Lower leg skin (tissue), 3 donors: ENCODE data around the gene NUCKS1.

Experiments
- CTCF ChIP-seq, 3 donors: fragments of 450-650 bp; IDR thresholded peaks; one replicate each; pipeline ENCODE4 v1.5.1; 2016; ENCODE audit warnings: antibody characterized with exemption in 3 of 3, mild to moderate bottlenecking in 3 of 3, moderate library complexity in 2 of 3
- POLR2A ChIP-seq, 2 donors: fragments of 450-650 bp; IDR thresholded peaks; one replicate each; pipeline ENCODE4 v1.6.1; 2016 to 2017; ENCODE audit warnings: antibody characterized with exemption in 2 of 2, mild to moderate bottlenecking in 1 of 2, moderate library complexity in 1 of 2

- TF ChIP-seq CTCF (IDR thresholded peaks at IDR 0.05) (no peak), POLR2A (IDR thresholded peaks at IDR 0.05) (no peak)
These were observed 19.8 kb upstream of the NUCKS1 start for GRCh38 chr1:205769641-205770365.
